ENCODE measurements around the gene NUP93. TPM values are rescaled to one million over a fixed set of nuclear protein-coding genes. Genes with fewer than 3 reads are reported as not detected.
A peak's percentile ranks its signal among the peaks of the same experiment; 100 is the strongest.

NUP93 gene
- total and polyA plus RNA-seq, 7 donors, result 13.8 to 35.8 (median 21.4) TPM

DNA sequence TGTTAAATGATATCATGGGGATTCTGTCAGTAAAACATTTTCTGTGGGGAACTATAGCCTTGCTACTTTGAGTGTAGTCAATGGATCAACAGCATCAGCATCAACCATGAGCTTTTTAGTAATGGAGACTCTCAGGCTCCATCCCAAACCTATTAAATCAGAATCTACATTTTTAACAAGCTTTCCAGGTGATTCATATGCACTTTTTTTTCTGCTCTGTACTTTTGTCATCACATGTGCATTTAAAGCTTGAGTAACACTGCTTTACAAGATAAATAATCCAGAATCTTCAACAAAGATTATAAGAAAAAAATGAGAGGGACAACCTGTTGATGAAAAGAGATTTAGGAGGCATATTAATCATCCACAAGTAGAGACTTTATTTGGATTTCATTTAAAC, 23.5 kb downstream of the NUP93 start:
- Histone ChIP-seq H3K4me1 (peaks cover 0 to 25% (median 6%) of the 10 kb centered on the region in 4 donors), H3K4me3 (no peak overlapping the region), H3K27ac (peak overlapping the region in 1 of 4 donors; percentile 22), H3K36me3 (no peaks in the 10 kb centered on the region), H3K27me3 (no peaks in the 10 kb centered on the region), H3K9me3 (no peaks in the 10 kb centered on the region)
- intact Hi-C loops (cut with DNase I), result no loop called here
- no peak for DNase-seq
- no peak for TF ChIP-seq POLR2A (IDR thresholded peaks at IDR 0.05)
- TF ChIP-seq POLR2AphosphoS5 (IDR thresholded peaks at IDR 0.05), result no peak
- TF ChIP-seq, protein P1, sequence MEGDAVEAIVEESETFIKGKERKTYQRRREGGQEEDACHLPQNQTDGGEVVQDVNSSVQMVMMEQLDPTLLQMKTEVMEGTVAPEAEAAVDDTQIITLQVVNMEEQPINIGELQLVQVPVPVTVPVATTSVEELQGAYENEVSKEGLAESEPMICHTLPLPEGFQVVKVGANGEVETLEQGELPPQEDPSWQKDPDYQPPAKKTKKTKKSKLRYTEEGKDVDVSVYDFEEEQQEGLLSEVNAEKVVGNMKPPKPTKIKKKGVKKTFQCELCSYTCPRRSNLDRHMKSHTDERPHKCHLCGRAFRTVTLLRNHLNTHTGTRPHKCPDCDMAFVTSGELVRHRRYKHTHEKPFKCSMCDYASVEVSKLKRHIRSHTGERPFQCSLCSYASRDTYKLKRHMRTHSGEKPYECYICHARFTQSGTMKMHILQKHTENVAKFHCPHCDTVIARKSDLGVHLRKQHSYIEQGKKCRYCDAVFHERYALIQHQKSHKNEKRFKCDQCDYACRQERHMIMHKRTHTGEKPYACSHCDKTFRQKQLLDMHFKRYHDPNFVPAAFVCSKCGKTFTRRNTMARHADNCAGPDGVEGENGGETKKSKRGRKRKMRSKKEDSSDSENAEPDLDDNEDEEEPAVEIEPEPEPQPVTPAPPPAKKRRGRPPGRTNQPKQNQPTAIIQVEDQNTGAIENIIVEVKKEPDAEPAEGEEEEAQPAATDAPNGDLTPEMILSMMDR (IDR thresholded peaks at IDR 0.05), result no peak
- no peak for TF ChIP-seq EP300 (IDR thresholded peaks at IDR 0.05)

DNA sequence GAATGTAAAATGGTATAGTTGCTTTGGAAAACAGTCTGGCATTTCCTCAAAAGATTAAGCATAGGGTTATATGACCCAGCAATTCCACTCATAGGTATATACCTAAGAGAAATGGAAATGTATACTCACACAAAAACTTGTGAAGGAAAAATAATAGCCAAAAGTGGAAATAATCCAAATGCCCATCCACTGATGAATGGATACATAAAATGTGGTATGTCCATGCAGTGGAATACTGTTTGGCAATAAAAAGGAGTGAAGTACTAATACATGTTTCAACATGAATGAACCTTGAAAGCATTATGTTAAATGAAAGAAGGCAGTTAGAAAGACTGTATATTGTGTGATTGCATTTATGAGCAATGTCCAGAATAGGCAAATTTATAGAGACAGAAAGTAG, 25.1 kb downstream of the NUP93 start:
- intact Hi-C loops (cut with DNase I), result no loop called here
- no peak for DNase-seq
- Histone ChIP-seq H3K27me3 (no peaks in the 10 kb centered on the region), H3K9me3 (no peaks in the 10 kb centered on the region), H3K4me1 (peaks cover 0 to 10% (median under 1%) of the 10 kb centered on the region in 4 donors), H3K36me3 (peaks cover 0 to 10% (median under 1%) of the 10 kb centered on the region in 4 donors), H3K4me3 (no peak overlapping the region), H3K27ac (no peak overlapping the region)
- TF ChIP-seq POLR2A (IDR thresholded peaks at IDR 0.05) (no peak), EP300 (IDR thresholded peaks at IDR 0.05) (no peak), POLR2AphosphoS5 (IDR thresholded peaks at IDR 0.05) (no peak)

DNA sequence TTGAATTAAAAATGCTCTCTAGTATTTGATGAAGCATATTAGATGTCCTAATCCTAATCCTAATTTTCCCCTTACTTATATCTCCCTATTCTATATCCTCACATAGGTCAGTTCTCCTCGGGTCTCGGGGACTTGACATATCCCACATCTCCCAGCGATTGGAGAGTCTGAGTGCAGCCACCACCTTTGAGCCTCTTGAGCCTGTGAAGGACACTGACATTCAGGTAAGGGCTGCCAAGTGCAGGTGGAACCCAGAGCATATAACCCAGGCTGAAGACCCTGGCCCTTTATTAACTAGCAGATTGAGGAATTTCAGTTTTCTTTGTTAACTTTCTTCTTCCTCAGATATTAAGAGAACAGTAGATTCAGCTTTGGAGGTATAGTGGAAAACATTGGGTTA, 28.5 kb downstream of the NUP93 start:
- no peak overlapping the region for H3K4me3 ChIP-seq
- H3K27ac ChIP-seq, result peak overlapping the region in 1 of 4 donors; percentile 54

DNA sequence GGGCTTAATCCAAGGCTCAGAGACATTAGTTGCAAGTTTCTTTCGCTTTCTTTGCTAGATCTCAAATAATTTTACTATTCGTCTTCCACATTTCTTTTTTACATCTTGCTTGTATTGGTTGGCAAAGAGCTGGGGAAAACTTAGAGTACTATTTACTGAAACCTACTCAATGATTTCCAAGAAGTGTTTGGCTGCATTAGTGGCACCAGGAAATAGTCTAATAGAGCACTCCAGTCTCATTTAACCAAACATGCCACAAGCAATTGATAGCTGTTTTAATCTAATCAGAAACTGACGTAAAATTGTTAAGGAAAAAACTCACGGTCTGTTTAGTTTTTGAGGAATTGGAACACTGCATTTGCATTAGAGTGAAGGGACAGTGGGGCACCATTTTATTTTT, 29.0 kb downstream of the NUP93 start:
- no peak for DNase-seq
- no peak overlapping the region for H3K4me3 ChIP-seq
- peak overlapping the region in 1 of 4 donors; percentile 54 for H3K27ac ChIP-seq
- no peaks in the 10 kb centered on the region for H3K4me1 ChIP-seq
- no peaks in the 10 kb centered on the region for H3K27me3 ChIP-seq
- H3K9me3 ChIP-seq, result no peaks in the 10 kb centered on the region
- intact Hi-C loops (cut with DNase I), result no loop called here
- peaks cover 0 to 26% (median 3%) of the 10 kb centered on the region in 4 donors for H3K36me3 ChIP-seq
- 85 to 90% methylated on average over 4 of the region's 4 CpGs for WGBS, 2 donors
- TF ChIP-seq EP300 (IDR thresholded peaks at IDR 0.05), result no peak
- no peak for TF ChIP-seq POLR2A (IDR thresholded peaks at IDR 0.05)
- no peak for TF ChIP-seq POLR2AphosphoS5 (IDR thresholded peaks at IDR 0.05)
- TF ChIP-seq, protein P1 (IDR thresholded peaks at IDR 0.05), result no peak

More for the DNA sequence above, 28.5 kb downstream of the NUP93 start:
- no peak for DNase-seq
- peaks cover 0 to 26% (median 3%) of the 10 kb centered on the region in 4 donors for H3K36me3 ChIP-seq
- intact Hi-C loops (cut with DNase I), result no loop called here
- TF ChIP-seq, protein P1 (IDR thresholded peaks at IDR 0.05), result no peak
- TF ChIP-seq EP300 (IDR thresholded peaks at IDR 0.05) (no peak), POLR2AphosphoS5 (IDR thresholded peaks at IDR 0.05) (no peak), POLR2A (IDR thresholded peaks at IDR 0.05) (no peak)
- H3K27me3 ChIP-seq, result no peaks in the 10 kb centered on the region
- WGBS, 2 donors, result 95 to 96% methylated on average over 3 of the region's 3 CpGs
- H3K9me3 ChIP-seq, result no peaks in the 10 kb centered on the region
- H3K4me1 ChIP-seq, result peaks cover 0 to 4% (median 0%) of the 10 kb centered on the region in 4 donors

DNA sequence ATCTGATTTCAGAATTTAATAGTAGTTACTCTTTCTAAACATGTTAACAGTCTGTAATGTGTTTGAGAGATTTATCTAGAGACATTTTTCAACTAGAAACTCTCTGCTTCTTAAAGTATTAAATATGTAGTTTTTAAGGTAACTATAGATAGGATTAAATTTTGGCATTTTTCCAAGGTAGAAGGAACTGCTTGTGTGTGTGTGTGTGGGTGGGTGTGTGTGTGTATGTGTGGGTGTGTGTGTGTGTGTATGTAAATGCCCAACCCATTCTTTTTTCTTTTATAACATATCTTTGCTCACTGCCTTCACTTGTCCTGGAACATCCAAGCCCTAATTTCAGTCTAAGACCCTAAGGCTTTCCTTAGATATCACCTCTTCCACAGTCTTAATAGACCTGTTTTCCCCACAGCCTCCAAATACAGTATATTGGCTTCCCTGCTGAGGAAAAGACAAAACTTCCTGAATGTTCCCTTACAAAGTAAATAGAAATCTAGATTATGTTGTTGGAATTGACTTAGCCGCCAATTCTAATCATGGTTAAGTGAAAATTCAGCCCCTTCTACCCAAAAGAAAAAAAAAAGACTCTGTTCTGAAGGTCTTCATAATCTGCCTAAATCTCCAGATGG, 33.5 kb downstream of the NUP93 start:
- intact Hi-C loops (cut with DNase I), result no loop called here
- Histone ChIP-seq H3K27ac (no peak overlapping the region), H3K27me3 (no peaks in the 10 kb centered on the region), H3K4me1 (peaks cover 0 to 7% (median 0%) of the 10 kb centered on the region in 4 donors), H3K9me3 (no peaks in the 10 kb centered on the region), H3K4me3 (no peak overlapping the region), H3K36me3 (peaks cover 0 to 26% (median 3%) of the 10 kb centered on the region in 4 donors)
- WGBS, 2 donors, result 28 to 74% methylated on average over 1 of the region's 1 CpG
- TF ChIP-seq EP300 (IDR thresholded peaks at IDR 0.05) (no peak), POLR2AphosphoS5 (IDR thresholded peaks at IDR 0.05) (no peak), POLR2A (IDR thresholded peaks at IDR 0.05) (no peak)
- TF ChIP-seq, protein P1 (IDR thresholded peaks at IDR 0.05), result no peak
- DNase-seq, result no peak
